NCI-H146 (cell line): ENCODE data around the gene TSHZ2.
"Not testable (repeated sequence)": the region's sequence is repeated elsewhere in the genome, so short reads cannot be mapped to it uniquely, and the experiment has no call there.

Source experiments
- DNase-seq: peaks from one replicate; lab custom pipeline; 2025; lab: John Stamatoyannopoulos, UW

TSHZ2 gene

DNA sequence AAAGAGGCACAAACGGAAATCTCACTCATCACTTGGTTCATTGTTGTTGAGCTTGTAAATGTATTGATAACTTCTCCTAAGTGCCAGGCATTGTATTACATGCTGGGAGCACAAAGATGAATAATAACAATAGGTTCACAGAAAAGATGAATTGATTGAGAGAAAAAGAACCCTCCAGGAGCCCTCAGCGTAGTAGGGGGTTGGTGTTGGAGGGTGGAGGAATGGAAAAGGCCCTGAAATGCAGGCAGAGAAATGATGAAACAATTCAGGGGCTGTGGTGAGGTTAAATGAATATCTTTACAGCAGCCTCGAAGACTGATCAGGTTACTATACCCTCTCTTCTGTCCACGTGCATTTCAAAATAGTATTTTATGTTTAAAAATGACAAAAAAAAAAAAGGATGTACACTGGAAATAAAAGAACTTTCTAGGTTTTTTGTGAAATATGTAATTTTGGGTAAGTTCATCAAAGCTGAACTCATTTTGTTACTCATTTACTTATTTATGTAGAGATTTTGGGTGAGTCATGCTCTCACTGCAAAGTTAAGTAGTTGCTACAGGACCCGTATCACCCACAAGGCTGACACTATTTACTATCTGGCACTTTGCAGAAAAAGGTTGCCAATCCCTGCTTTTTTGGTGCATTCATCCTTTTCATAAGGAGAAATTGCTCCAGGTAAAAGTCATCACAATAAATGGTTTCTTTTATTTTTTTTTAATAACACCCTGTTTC, 344.2 kb downstream of the TSHZ2 start:
- DNase-seq, result no peak

DNA sequence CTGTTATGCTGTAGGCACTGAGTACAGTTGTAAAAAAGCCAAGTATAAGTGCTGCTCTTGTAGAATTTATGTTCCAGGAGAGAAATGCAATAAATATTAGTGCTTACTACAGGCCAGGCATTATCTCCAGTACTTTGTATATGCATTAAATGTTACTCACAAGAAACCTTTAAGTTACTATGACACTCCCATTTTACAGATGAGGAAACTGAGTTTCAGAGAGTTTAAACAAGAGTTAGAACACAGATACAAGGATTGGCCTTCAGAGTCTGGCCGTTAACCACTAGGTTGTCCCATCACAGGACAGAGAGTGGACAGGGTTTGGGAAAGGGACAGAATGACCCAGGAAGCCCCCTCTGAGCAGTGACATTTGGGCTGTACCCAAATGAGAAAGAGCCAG, 347.0 kb downstream of the TSHZ2 start:
- DNase-seq, result no peak

DNA sequence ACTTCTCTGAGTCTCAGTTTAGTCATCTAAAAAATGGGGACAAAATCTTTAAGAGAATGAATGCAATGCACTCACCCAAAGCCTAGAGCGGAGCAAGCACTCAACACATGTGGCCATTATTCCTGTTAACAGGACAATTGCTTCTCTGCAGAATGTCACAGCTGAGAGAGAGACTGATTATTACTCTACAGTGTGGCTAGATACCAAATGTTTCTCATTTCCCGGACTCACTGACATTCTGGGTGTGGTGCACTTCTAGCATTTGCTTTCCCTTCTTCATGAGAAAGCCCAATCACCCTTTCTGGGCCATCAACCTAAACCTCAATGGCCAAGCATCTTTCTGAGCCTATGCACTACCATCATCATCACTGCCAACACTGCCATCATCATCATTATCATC, 347.6 kb downstream of the TSHZ2 start:
- DNase-seq, result no peak

DNA sequence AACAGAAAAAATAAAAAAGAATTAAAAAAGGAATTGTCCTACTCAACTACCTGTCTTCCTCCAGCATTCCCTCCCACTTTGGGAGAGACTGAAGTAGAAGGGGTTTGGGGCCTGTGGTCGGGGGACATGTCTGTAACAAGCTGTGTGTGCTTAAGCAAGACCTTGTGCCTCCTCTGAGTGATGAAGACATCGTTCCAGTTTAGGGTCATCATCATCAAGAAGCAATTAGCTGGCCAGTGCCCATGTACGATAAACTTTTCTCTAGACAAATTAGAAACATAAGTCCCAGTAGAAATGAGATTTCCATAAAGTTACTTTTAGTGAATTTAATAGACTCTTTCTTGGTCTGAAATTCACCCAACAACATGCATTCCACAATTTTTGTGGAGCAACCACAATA, 348.5 kb downstream of the TSHZ2 start:
- no peak for DNase-seq

DNA sequence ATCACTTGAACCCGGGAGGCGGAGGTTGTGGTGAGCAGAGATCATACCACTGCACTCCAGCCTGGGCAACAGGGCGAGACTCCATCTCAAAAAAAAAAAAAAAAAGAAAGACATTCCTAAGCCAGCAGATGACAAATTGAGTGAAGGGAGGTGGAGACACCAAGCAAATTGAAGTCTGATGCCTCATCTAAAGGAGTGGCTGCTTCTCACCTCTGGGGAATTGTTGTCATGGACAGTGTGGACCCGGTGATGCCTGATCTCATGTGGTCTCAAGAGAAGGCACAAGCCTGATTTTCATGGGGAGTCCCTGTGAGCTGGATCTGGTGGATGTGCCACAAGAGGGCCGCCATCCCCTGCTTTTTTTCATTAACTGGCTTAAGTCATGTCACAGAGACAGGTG, 349.4 kb downstream of the TSHZ2 start:
- no peak for DNase-seq

DNA sequence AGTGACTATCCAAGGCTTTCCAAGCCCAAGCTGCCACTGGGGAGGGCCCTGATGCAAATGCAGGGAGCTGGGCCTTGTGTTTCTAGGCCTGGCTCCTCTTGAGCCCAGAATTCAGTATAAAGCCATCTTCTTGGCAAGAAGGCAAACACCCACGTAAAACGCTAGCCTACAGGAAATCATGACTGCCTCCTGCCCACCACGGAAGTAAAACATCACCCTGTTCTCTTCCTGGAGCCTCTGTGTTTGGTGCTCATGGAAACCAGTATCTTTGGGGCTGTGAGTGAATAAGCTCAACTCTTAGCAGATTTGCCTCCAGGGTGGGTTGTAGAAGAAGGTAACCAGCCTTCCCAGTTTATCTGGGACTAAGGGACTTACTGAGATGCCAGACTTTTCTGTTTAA, 350.5 kb downstream of the TSHZ2 start:
- DNase-seq, result no peak

DNA sequence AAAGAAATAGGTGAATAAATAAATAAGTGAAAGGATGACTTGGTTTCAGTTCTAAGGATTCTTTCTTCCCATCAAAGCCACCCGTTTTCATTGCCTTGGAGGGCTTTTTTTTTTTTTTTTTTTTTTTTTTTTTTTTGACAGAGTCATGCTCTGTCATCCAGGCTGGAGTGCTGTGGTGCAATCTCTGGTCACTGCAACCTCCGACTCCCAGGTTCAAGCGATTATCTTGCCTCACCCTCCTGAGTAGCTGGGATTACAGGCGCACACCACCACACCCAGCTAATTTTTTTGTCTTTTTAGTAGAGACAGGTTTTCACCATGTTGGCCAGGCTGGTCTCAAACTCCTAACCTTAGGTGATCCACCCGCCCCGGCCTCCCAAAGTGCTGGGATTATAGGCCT, 351.3 kb downstream of the TSHZ2 start:
- not testable (repeated sequence) for DNase-seq

DNA sequence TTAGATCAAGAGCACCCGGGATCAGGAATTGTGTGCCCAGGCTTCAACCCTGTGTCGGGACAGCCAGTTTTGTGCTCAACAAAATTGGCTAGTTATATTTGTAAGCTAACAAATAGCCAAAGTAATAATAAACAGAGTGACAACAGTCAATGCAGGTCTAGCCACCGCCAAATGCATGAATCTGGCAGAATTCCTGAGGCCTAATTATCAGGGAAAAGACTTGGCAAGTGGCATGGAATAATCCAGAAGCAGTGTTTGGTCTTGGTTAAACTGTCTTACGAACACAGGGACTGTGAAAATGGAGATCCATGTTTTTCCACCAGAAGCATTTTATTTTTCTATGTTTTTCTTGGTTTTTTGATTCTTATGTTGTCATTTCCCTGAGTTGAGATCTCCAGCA, 352.7 kb downstream of the TSHZ2 start:
- DNase-seq, result no peak

DNA sequence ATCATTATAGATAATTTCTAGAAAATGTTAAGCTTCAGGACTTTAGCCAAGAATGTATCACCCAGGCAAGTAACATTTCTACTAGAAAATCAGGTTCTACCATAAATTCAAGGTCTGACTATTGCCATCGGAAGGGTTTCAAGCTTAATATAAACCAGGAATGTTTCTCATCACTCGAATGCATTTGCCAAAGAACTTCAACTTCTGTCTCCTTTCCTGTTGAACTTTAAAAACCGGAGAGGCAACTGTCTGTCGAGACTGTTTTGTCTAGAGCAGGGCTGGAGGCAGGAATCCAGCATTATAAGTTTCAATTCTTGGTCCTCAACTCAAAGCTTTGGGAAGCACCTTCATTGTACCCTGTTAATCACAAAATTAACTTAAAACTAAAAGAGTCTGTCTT, 356.8 kb downstream of the TSHZ2 start:
- DNase-seq, result no peak

DNA sequence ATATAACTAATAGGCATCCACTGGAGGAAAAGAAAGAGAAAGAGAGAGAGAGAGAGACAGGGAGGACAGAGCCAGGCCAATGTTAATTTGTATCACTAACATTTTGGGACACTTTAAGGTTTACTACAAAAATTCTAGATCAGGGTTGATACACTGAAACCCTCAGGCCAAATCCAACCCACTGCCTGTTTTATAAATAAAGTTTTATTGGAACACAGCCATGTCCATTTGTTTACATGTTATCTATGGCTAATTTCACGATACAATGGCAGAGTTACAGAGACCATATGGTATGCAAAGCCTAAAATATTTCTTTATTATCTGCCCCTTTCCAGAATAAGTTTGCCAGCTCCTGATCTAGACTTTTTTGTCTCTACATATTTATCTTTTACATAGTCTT, 357.6 kb downstream of the TSHZ2 start:
- DNase-seq, result no peak

DNA sequence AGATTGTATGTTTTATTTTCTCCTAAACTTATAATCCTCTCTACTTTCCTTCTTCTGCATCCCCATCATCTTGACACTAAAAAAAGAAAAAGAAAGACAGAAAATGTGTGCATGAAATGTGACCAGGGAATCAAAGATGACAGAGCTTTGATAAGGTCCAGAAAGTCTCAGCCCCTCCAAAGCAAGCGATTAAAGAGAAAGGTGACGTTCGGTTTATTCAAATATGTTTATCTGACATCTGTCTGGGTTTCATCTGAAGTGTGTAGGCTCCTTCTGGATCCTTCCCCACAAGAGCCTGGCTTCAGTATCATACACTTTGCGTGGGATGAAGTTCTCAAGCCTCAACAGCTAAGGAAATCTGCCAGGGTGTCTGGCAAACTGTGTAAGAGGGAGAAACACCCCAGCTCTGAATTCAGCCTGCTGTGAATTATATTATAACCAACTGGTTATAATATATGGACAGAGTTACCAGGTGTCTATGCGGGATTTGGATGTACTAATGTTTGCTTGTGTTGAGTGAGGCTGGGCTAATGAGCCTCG, 358.5 kb downstream of the TSHZ2 start:
- no peak for DNase-seq

DNA sequence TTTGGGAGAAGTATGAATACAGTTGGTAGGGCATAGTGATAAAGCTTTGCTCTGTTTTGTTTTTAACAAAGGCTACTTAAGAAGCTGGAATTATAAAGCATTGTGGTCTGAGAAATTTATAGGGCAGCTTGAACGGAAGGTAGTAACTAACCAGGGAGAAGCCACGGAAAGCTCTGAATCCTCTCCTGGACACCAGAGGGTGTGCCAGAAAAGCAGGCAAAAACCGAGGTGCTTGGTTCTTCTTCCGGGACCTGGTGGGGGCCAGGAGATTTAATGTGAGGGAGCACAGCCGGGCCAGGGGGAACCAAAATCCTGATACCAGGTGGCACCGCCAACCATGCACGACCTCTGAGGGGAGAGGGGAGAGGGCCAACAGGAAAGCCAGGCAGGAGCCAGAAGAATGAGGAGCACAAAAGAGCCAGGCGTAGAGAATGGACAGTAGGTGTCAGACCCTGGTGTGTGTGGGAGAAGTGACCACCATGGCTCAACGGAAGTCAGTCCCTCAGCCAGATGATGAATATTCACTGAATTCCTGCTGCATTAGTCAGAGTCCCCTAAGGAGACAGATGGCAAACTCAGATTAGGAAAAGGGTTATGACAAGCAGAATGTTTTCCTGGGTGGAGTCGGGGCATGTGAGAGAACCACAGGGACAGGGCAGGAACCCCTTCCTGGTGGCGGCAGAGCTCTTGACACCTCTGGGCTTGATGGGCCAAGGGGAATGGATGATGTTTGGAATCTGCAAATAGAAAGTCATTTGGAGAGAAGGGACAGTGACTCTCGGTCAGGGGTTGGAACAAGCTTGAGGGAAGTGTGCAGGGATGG, 359.2 kb downstream of the TSHZ2 start:
- DNase-seq, result no peak

DNA sequence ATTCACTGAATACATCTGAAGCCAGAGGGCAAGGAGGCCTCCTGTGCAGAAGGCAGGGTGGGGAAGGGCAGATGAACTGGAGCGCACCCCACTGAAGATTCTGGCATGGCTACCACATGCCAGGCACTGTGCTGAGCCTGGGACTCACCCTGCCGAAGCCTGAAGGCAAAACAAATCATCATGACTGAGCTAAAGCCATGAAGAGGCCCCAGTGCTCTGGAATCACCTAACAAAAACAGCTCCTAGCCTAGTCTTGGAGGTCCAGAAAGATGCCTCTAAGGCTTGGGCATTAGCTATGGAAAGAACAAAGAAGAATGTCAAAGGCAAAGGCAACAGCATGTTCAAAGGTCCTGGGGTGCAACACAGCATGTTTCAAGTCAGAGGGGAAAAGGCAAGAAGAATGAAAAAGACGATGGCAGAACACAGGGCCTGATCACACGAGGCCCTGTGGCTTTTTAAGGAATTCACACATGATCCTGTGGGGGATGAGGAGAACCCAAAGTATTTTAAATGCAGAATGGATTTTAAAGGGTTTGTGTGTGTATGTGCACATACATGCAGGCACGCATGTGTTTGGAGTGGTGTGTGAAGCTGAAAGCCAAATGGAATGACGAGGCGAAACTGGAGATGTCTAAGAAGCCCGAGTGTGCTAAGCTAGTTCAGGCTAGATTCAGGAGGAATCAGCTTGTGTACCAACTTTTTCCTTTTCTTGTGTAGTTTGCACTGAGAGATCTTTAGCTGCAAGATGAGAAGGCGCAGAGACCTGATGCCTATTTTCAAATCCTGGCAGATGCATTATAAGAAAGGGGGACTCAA, 360.1 kb downstream of the TSHZ2 start:
- DNase-seq, result no peak

DNA sequence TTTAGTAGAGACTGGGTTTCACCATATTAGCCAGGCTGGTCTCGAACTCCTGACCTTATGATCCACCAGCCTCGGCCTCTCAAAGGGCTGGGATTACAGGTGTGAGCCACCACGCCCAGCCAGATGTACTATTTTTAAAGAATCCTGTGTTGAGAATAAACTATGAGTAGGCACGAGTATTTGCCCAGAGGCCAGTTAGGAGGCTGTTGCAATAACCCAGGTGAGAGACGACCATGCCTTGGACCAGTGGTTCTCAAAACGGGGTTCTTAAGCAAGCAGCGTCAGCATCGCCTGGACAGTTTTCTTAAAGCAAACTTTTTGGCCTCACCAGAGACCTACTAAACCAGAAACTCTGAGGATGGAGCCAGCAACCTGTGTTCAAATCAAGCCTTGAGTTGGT, 362.7 kb downstream of the TSHZ2 start:
- DNase-seq, result no peak

DNA sequence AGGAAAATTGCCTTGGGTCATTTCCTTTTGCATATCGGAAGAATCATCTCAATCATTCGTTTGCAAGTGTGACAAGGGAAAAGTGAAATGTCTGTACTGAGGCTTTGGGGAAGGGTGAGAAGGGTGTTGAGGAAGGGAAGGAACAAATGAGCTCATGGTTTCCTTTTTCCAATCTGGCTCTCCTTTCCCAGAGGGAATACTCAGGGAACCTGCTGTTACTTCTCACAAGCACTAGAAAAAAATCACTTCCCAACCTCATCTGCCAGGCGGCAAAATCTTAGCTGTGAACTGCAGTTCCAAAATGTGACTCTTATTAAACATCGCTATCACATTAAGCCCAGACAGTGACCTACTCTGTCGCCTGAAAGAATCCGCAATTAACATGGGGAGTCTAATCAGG, 363.4 kb downstream of the TSHZ2 start:
- DNase-seq, result no peak

DNA sequence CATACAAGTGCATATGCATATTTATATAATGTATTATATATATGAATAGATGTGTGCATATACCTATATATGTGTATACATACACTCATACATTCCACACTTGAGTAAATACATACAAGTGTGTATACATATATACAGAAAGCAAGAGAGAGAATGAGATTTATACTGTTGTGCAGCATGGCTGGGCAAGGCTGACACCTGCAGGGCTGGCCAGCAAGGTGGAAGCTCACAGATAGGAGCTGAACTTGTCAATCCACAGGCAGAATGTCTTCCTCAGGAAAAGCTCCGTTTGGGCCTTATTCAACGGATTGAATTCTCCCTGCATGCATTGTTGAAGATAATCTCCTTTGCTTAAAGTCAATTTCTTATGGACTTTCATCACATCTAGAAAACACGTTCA, 364.7 kb downstream of the TSHZ2 start:
- no peak for DNase-seq

DNA sequence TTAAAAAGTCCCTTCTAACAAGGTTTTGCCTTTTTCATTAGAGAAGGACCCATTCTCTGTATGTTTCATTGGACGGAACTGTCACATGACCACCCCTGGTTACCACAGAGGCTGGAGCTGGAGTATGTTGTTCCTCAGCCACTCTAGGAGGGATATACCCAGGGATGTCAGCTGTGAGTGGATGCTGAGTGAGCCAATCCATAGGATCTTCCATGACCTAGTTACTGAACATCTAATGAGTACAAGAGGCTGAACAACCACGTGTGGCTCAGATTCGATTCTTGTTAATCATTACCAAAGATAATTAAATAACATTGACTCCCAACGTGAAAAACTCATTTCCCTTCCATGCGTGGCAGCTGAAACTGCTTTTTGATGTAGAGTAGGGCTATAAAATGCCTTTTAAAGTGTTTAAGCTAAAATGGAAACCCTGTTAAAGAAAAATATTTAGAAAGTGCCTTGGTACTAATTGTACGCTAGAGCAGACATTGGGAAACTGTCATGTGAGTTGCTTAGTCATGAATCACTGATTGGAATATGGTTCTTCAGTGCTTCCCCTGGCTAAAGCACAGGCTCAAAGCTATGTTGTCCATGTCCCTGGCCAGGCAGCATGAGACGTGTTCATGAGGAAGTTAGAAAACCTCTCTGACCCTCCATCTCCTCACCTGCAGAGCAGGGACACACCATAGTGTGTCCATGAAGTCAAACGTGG, 365.4 kb downstream of the TSHZ2 start:
- DNase-seq, result no peak

DNA sequence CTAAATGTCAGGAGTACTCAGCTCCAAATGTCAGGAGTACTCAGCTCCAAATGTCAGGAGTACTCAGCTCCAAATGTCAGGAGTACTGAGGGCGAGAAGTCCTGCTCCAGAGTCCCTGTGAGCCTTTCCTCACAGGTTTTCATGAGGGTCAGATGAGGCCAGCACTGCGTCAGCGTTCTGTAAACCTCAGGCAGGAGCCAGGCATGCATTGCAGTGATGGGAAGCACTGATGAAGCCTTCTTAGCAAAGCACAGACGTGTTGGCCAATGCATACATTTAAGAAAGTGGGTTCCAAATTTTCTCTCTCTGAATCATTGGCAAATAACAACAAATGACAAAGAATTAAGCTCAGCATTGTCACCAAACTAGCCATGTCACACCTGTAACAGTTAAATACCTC, 366.6 kb downstream of the TSHZ2 start:
- DNase-seq, result no peak

DNA sequence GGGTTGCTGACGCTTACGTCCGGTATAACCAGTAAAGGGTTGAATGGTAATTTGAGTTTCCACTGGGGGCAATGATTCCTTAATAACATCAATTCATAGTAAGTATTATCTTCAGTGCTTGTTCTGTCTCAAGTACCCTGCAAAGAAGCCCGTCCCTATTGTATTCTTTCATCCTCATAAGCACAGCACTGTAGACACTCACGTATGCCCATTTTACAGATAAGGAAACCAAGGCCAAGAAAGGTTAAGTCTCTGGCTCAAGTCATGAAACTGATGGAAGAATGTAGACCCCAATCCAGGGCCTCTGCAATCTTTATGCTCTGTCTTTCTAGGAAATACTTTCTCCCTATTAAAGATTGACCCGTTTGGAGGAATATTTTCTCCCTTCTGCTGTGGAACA, 370.3 kb downstream of the TSHZ2 start:
- no peak for DNase-seq

DNA sequence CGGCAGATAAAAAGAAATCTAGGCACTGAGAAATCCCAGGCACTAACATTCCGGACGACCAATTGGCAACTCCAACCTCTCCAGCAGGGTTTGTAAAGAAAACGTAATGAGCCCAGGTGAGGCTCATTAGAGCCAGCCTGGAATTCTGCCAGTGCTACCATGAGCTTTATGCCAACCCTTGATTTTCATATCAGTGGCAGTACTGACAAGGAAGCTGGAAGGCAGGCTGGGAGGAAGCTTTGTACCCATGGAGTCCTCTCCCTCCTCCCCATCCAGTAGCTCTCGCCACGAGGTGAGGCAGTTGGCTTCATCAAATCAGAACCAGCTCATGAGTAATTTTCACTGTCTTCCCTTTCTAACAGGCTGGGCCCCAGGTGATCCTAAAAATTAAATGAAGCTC, 371.3 kb downstream of the TSHZ2 start:
- peak; percentile 5 for DNase-seq

DNA sequence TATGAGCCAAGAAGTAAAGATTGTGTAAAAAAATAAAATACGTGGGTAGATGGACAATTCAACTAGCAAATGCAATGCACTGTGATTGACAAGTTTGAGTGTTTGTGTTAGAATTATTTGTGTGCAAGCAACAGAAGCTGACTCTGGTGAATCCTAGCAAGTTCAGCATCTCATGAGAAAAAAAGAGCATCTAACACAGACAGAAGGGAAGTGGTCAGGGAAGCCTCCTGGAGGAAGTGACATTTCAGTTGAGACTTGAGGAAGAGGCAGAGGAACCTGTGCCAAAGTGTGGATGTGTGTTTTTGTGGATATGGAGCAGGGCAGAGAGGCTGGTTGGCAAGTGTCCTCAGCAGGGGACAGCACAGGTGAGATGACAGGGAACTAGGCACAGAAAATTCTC, 372.7 kb downstream of the TSHZ2 start:
- DNase-seq, result no peak
